ENCODE data around the gene BRAT1.
"Not testable (repeated sequence)": the region's sequence is repeated elsewhere in the genome, so short reads cannot be mapped to it uniquely, and the experiment has no call there.

DNA sequence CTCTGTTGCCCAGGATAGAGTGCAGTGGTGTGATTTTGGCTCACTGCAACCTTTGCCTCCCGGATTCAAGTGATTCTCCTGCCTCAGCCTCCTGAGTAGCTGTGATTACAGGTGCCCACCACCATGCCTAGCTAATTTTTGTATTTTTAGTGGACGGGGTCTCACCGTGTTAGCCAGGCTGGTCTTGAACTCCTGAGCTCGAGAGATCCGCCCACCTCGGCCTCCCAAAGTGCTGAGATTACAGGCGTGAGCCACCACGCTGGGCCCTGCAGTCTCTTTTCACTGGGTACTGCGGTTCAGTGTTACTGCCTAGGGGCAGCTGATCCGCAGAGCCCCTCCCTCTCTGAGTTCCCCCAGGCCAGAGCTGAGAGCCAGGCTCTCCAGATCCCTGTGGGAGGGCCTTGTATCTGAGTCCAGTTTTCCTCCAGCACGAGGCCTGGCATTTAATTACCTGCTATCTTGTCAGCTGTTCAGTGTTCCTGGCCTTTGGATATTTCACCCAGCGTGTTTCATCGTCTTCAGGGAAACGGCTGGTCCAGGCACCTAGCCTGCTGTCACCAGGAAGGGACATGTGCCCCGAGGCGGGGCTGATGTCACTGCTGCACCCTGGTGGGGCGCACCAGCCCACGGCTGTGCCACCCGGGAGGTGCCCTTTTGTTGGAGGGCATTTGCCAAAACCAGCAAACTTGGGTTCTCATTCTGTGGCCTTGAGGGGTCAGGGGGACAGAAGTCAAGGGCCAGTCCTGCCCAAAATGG is 19.3 kb downstream of the BRAT1 start:
- TF ChIP-seq, protein P1, sequence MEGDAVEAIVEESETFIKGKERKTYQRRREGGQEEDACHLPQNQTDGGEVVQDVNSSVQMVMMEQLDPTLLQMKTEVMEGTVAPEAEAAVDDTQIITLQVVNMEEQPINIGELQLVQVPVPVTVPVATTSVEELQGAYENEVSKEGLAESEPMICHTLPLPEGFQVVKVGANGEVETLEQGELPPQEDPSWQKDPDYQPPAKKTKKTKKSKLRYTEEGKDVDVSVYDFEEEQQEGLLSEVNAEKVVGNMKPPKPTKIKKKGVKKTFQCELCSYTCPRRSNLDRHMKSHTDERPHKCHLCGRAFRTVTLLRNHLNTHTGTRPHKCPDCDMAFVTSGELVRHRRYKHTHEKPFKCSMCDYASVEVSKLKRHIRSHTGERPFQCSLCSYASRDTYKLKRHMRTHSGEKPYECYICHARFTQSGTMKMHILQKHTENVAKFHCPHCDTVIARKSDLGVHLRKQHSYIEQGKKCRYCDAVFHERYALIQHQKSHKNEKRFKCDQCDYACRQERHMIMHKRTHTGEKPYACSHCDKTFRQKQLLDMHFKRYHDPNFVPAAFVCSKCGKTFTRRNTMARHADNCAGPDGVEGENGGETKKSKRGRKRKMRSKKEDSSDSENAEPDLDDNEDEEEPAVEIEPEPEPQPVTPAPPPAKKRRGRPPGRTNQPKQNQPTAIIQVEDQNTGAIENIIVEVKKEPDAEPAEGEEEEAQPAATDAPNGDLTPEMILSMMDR (IDR thresholded peaks at IDR 0.05): not testable (repeated sequence)
- not testable (repeated sequence) for TF ChIP-seq POLR2A (IDR thresholded peaks at IDR 0.05)
